CD4-positive, alpha-beta T cell treated with Interleukin-21 for 1 hour (primary cell): ENCODE measurements around the gene RASAL2.

Source experiments
- DNase-seq: peaks from one replicate; pipeline ENCODE4 v3.0.0-alpha.2; 2020

RASAL2 gene

GRCh38 chr1:178407215-178407614 is 313.3 kb downstream of the RASAL2 start:
- no peak for DNase-seq

GRCh38 chr1:178407655-178408054 is 313.8 kb downstream of the RASAL2 start:
- no peak for DNase-seq

GRCh38 chr1:178408871-178409270 is 315.0 kb downstream of the RASAL2 start:
- DNase-seq, result no peak

- DNase-seq, result no peak
These were observed 315.6 kb downstream of the RASAL2 start for GRCh38 chr1:178409541-178409940.

GRCh38 chr1:178411756-178412399 is 318.0 kb downstream of the RASAL2 start:
- DNase-seq, result no peak

GRCh38 chr1:178412400-178412770 is 318.5 kb downstream of the RASAL2 start:
- no peak for DNase-seq

- no peak for DNase-seq
These were observed 324.0 kb downstream of the RASAL2 start for GRCh38 chr1:178417858-178418257.

- DNase-seq, result no peak
These were observed 324.5 kb downstream of the RASAL2 start for GRCh38 chr1:178418284-178418955.

GRCh38 chr1:178434360-178434759 is 340.5 kb downstream of the RASAL2 start:
- no peak for DNase-seq

GRCh38 chr1:178434899-178435435 is 341.1 kb downstream of the RASAL2 start:
- no peak for DNase-seq

GRCh38 chr1:178436899-178437298 is 343.0 kb downstream of the RASAL2 start:
- no peak for DNase-seq

GRCh38 chr1:178438432-178438831 is 344.5 kb downstream of the RASAL2 start:
- no peak for DNase-seq

GRCh38 chr1:178442925-178443324 is 349.0 kb downstream of the RASAL2 start:
- DNase-seq, result no peak

- no peak for DNase-seq
These were observed 357.0 kb downstream of the RASAL2 start for GRCh38 chr1:178450871-178451270.

GRCh38 chr1:178451529-178451928 is 357.6 kb downstream of the RASAL2 start:
- DNase-seq, result no peak

- no peak for DNase-seq
These were observed 358.1 kb downstream of the RASAL2 start for GRCh38 chr1:178452013-178452412.

GRCh38 chr1:178456472-178456871 is 362.6 kb downstream of the RASAL2 start:
- no peak for DNase-seq

GRCh38 chr1:178457651-178458050 is 363.7 kb downstream of the RASAL2 start:
- no peak for DNase-seq

- DNase-seq, result no peak
These were observed 364.3 kb downstream of the RASAL2 start for GRCh38 chr1:178458203-178458602.

GRCh38 chr1:178461104-178461503 is 367.2 kb downstream of the RASAL2 start:
- no peak for DNase-seq

GRCh38 chr1:178461701-178462100 is 367.8 kb downstream of the RASAL2 start:
- no peak for DNase-seq

GRCh38 chr1:178464141-178464540 is 370.2 kb downstream of the RASAL2 start:
- DNase-seq, result no peak

- no peak for DNase-seq
These were observed 370.7 kb downstream of the RASAL2 start for GRCh38 chr1:178464566-178464965.

- DNase-seq, result no peak
These were observed 371.1 kb downstream of the RASAL2 start for GRCh38 chr1:178465011-178465410.

- no peak for DNase-seq
These were observed 373.9 kb downstream of the RASAL2 start for GRCh38 chr1:178467837-178468236.
